ENCODE data around the gene DBX1. TPM values are rescaled to one million over a fixed set of nuclear protein-coding genes. Genes with fewer than 3 reads are reported as not detected.

The DBX1 gene
- total RNA-seq, 3 donors from 2014 or later (not counting 1 experiment from before 2014, with no cell fraction given): not detected

DNA sequence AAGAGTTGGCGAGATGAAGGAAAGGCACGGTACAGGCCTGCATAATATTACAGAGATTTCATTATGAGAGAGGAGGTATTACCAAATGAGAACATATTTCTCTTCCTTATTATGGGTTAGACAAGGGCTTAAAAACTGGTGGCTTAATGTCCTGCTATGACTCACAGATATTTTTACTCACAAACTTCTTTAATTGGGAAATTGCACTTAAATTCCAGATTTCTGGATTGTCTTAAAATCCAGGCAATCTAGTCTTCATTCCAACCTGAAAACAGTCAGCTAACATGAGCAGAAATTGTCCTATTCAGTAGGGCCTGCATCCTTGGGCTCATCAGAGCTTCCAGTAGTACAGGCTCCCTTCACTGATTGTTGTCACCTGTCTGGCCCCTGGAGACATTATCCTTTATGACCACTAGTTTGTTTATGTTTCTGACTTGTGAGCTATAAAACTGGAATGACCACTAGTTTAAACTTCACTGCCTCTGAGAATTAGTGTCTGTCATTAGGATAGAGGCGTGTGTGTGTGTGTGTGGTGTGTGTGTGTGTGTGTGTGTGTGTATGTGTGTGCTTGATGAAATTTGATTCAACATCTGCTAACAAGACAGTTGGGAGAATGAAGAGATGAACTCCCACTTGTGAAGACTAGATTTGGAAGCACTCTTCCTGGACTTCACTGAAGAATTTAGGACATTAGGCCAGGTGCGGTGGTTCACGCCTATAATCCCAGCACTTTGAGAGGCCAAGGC, 25.1 kb downstream of the DBX1 start:
- H3K4me3 Mint-ChIP-seq: no peak overlapping the region
- H3K9me3 ChIP-seq (ENCODE audit: control insufficient read depth, insufficient read depth, low read length): no peaks in the 10 kb centered on the region
- H3K9me3 Mint-ChIP-seq: no peaks in the 10 kb centered on the region
- no peak overlapping the region for H3K27ac Mint-ChIP-seq
- no peak overlapping the region for H3K4me3 ChIP-seq (ENCODE audit: low read length)
- 84% methylated on average over 4 of the region's 5 CpGs for WGBS (ENCODE audit: insufficient coverage)
- peaks cover 16% of the 10 kb centered on the region for H3K27me3 ChIP-seq (ENCODE audit: control insufficient read depth, insufficient read depth, low read length)
- no peaks in the 10 kb centered on the region for H3K36me3 Mint-ChIP-seq
- H3K36me3 ChIP-seq (ENCODE audit: control insufficient read depth, insufficient read depth, low read length): no peaks in the 10 kb centered on the region
- peaks cover 11% of the 10 kb centered on the region in 2 donors for H3K4me1 Mint-ChIP-seq
- H3K27ac ChIP-seq (ENCODE audit: low read length): no peak overlapping the region
- no peak for DNase-seq
- TF ChIP-seq, protein P1, sequence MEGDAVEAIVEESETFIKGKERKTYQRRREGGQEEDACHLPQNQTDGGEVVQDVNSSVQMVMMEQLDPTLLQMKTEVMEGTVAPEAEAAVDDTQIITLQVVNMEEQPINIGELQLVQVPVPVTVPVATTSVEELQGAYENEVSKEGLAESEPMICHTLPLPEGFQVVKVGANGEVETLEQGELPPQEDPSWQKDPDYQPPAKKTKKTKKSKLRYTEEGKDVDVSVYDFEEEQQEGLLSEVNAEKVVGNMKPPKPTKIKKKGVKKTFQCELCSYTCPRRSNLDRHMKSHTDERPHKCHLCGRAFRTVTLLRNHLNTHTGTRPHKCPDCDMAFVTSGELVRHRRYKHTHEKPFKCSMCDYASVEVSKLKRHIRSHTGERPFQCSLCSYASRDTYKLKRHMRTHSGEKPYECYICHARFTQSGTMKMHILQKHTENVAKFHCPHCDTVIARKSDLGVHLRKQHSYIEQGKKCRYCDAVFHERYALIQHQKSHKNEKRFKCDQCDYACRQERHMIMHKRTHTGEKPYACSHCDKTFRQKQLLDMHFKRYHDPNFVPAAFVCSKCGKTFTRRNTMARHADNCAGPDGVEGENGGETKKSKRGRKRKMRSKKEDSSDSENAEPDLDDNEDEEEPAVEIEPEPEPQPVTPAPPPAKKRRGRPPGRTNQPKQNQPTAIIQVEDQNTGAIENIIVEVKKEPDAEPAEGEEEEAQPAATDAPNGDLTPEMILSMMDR (IDR thresholded peaks at IDR 0.05): no peak
- H3K4me1 ChIP-seq (ENCODE audit: control insufficient read depth, insufficient read depth, low read length): peaks cover 10% of the 10 kb centered on the region
- ATAC-seq: no peak
- peaks cover 49 to 62% of the 10 kb centered on the region in 2 donors for H3K27me3 Mint-ChIP-seq (ENCODE audit: low read depth in 2 of 2)
- intact Hi-C loops (cut with micrococcal nuclease): no loop called here

DNA sequence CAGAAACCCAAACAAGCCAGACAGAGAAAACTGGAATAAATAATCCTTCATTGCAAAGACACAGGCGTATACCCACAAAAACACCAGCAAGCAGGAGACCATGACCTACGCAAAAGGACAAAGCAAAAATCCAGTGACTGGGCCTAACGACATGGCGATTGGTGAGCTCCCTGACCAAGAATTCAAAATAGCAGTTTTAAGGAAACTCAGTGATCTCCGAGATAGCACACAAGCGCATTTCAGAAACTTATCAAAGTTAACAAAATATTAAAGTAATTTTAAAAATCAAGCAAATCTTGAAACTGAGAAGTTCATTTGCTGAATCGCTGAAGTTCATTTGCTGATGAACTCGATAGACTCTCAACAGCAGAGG, 27.6 kb downstream of the DBX1 start:
- peaks cover 10% of the 10 kb centered on the region for H3K4me1 ChIP-seq (ENCODE audit: control insufficient read depth, insufficient read depth, low read length)
- H3K9me3 Mint-ChIP-seq: no peaks in the 10 kb centered on the region
- no peak overlapping the region for H3K27ac ChIP-seq (ENCODE audit: low read length)
- H3K27me3 ChIP-seq (ENCODE audit: control insufficient read depth, insufficient read depth, low read length): peaks cover 16% of the 10 kb centered on the region
- ATAC-seq (no peak), DNase-seq (no peak)
- no peak overlapping the region for H3K27ac Mint-ChIP-seq
- TF ChIP-seq, protein P1 (IDR thresholded peaks at IDR 0.05): peak; percentile 47
- 40% methylated on average over 8 of the region's 8 CpGs for WGBS (ENCODE audit: insufficient coverage)
- no peaks in the 10 kb centered on the region for H3K9me3 ChIP-seq (ENCODE audit: control insufficient read depth, insufficient read depth, low read length)
- no peaks in the 10 kb centered on the region for H3K36me3 Mint-ChIP-seq
- H3K36me3 ChIP-seq (ENCODE audit: control insufficient read depth, insufficient read depth, low read length): no peaks in the 10 kb centered on the region
- no peak overlapping the region for H3K4me3 Mint-ChIP-seq
- intact Hi-C loops (cut with micrococcal nuclease): loop anchor here (1.0 kb wide), 2 partner anchors 181 to 194 kb away; no protein-coding TSS in a partner anchor
- peaks cover 11% of the 10 kb centered on the region in 2 donors for H3K4me1 Mint-ChIP-seq
- peaks cover 37 to 44% of the 10 kb centered on the region in 2 donors for H3K27me3 Mint-ChIP-seq (ENCODE audit: low read depth in 2 of 2)
- H3K4me3 ChIP-seq (ENCODE audit: low read length): no peak overlapping the region

DNA sequence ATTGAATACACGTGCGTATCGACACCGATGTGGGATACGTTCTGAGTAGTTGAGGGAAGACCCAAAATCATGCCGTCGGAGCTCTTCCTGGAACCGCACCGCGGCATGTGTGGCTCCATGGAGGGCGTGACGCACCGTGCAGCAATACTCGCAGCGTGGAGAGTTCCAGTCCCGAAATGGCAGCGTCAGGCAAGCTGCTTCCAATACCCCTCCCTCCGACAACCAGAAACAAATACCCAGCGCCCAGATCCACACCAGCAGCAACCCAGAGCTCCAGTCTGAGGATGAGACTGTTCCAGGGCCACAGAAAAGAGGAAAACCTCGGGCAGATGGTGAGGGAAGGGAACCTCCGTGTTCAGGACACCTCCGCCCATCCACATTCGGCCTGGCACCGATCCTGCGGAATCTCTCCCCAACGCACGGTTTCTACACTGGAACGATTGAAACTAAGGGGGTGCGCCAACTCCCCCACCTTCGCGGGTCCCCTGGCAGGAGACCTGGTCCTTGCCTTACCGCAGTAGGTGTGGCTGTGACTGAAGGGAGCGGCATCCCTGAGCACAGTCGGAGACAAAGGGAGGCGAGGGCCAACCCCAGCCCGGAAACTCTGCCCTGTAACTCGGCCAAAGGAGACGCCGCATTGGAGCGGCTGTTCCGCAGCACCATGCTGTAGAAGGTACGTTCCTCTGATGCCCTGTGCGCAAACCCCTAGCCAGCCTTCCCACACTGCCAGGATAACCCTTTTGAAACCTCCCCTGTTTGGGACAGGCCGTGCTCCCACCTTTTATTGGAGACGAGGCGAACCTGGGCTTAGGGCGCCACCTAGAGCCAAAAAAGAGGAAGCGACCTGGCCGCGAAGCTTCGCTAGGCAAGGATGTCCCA, 28.2 kb downstream of the DBX1 start:
- Histone ChIP-seq H3K27me3 (ENCODE audit: control insufficient read depth, insufficient read depth, low read length) (peaks cover 16% of the 10 kb centered on the region), H3K27ac (ENCODE audit: low read length) (no peak overlapping the region), H3K4me1 (ENCODE audit: control insufficient read depth, insufficient read depth, low read length) (peaks cover 10% of the 10 kb centered on the region), H3K36me3 (ENCODE audit: control insufficient read depth, insufficient read depth, low read length) (no peaks in the 10 kb centered on the region), H3K4me3 (ENCODE audit: low read length) (peak overlapping the region; percentile 24), H3K9me3 (ENCODE audit: control insufficient read depth, insufficient read depth, low read length) (no peaks in the 10 kb centered on the region)
- H3K36me3 Mint-ChIP-seq: no peaks in the 10 kb centered on the region
- no peak overlapping the region for H3K27ac Mint-ChIP-seq
- TF ChIP-seq, protein P1 (IDR thresholded peaks at IDR 0.05): peak; percentile 93
- WGBS (ENCODE audit: insufficient coverage): 9% methylated on average over 51 of the region's 51 CpGs
- H3K4me3 Mint-ChIP-seq: peak overlapping the region; percentile 50
- intact Hi-C loops (cut with micrococcal nuclease): loop anchor here (1.0 kb wide), 2 partner anchors 181 to 194 kb away; no protein-coding TSS in a partner anchor
- no peaks in the 10 kb centered on the region for H3K9me3 Mint-ChIP-seq
- ATAC-seq (peak; percentile 49 to 63 (median 53)), DNase-seq (peak; percentile 35 to 67)
- H3K4me1 Mint-ChIP-seq: peaks cover 11% of the 10 kb centered on the region in 2 donors
- H3K27me3 Mint-ChIP-seq (ENCODE audit: low read depth in 2 of 2): peaks cover 37 to 44% of the 10 kb centered on the region in 2 donors
